Activated CD4-positive, alpha-beta T cell treated with anti-CD3 and anti-CD28 coated beads for 24 hours (primary cell): ENCODE results near the gene SLC6A3.
"Not testable (repeated sequence)": the region's sequence is repeated elsewhere in the genome, so short reads cannot be mapped to it uniquely, and the experiment has no call there.

Source experiments
- DNase-seq, 2 donors: peaks; one replicate each; pipeline ENCODE4 v3.0.0-alpha.2; 2020; ENCODE audit warnings: low read depth in 2 of 2

SLC6A3 gene

GRCh38 chr5:1371972-1372342 lies 73.3 kb downstream of the SLC6A3 start:
- DNase-seq, result not testable (repeated sequence)

GRCh38 chr5:1371218-1371971 lies 73.8 kb downstream of the SLC6A3 start:
- DNase-seq, result no peak

DNA sequence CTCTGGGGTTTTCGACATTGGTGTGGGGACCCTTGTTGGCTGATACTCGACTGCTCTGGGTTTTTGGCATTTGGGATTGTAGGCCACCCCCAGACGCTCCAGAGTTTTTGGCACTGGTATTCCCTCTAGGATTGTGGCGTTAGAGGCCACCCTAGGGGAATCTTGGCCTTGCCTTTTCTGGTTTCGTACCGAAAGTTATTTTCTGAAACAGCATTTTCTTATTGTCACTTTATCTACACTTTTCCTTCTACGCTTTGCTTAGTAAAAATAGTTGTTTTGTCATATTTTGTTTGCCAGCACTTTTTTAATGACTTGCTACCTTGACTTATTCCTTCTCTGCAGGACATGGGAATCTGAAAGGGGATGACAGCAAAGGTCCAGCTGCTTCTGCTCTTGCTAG lies 75.2 kb downstream of the SLC6A3 start:
- no peak for DNase-seq

DNA sequence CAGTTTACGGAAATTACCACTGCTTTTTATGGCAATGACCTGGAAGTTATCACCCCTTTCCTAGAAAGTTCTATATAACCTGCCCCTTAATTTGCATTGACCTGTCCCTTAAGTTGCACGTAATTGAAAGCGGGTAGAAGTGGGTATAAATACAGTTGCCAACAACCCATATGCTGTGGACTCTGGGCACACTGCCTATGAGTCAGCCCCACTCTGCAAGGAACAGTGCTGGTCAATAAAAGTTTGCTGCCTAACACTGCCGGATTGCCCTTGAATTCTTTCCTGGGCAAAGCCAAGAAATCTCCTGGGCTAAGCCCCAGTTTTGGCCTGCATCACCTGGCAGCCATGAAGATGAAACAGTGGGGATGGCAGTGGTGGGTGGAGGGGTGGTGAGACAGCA lies 76.5 kb downstream of the SLC6A3 start:
- DNase-seq, result no peak

GRCh38 chr5:1368236-1368635 lies 77.0 kb downstream of the SLC6A3 start:
- no peak for DNase-seq

DNA sequence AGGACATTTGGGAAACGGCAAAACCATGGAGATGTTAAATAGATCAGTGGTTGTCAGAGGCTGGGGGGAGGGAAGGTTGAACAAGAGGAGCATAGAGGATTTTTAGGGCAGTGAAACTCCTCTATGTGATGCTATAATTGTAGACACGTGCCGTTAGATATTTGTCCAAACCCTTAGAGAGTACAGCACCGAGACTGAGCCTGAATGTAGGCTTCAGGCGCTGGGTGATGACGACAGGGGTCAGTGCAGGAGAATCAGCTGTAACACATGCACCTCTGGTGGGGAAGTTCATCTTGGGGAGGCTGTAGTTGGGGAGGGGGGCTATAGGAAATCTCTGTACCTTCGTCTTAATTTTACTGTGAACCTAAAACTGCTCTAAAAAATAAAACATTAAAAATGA lies 78.1 kb downstream of the SLC6A3 start:
- DNase-seq, result no peak

DNA sequence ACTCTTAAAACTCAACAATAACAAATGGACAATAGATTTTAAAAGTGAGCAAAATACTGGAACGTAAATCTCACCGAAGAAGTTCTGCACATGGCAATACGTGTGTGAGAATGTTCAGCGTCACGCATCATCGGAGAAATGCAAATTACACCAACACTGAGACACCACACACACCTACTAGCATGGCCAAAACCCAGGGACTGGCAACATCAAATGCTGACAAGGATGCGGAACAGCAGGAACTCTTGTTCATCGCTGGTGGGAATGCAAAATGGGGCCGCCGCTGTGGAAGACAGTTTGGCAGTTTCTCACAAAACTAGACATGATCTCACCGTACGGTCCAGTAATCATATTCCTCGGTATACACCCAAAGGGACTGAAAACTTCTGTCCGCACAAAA lies 78.7 kb downstream of the SLC6A3 start:
- no peak for DNase-seq

GRCh38 chr5:1364211-1364610 lies 81.0 kb downstream of the SLC6A3 start:
- no peak for DNase-seq

GRCh38 chr5:1363581-1363980 lies 81.7 kb downstream of the SLC6A3 start:
- DNase-seq, result no peak

DNA sequence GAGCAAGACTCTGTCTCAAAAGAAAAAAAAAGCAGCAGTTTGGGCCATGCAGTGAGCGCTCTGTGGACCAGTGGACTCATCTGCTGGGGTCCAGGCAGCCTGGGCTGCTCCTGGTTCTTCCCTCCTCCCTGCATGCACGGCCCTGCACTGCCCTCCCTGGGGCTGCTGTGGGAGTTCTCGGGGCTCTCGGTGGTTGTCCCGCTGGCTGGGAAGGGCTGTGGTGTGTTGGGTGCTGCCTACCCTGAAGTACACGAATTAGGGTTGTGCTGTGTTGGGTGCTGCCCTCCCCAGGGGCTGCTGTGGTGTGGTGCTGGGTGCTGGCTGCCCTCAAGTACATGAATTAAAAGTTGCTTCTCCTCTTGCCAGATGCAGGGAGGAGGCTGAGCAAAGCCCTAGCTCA lies 82.1 kb downstream of the SLC6A3 start:
- DNase-seq, result no peak

DNA sequence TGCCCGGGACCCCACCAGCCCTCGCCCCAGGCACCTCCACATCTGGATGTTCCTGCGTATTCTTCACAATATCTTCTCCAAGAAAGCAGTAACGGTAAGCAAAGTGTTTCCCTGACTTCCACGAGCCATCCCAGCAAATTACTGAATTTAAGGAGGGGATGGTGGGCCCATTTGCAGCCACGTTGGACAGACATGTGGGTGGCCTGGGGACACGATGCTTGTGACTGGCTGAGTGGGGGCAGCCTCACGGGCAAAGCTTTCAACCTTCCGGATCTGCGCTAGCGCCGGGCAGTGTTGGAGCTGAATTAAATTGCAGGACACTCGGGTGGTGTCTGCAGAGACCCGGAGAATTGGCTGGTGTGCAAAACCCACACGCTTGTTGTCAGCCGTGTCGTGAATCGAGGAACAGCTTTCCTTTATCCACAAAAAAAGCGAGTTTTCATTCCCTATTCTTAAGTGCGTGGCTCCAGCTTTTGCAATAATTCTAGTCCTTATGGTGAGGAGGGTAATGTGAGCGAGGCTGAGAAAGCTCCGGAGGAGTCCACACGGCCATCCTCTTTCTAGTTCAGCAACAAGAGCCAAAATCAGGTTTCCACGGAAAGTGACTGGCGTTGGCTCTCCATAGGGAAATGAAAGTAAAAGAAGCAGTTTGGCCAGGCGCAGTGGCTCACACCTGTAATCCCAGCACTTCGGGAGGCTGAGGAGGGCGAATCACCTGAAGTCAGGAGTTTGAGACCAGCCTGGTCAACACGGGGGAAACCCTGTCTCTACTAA lies 82.8 kb downstream of the SLC6A3 start:
- no peak for DNase-seq

DNA sequence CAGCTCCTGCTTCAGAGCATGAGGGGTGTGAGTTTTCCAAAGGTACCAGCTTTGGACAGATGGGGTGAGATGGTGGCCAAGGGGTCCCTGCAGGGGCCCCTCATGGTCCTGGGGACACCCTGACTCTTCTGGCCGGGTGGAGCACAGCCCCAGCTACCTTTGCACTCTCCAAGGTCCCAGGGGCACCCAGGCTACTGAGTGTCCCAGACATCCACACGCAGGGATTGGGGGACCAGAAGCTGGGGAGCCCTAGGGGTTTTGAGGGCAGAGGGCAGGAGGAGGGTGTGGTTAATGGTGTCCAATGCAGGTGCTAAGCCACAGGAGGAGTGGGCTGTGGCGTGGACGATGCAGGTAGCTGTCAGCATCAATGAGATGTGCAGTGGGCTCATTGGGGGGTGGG lies 84.4 kb downstream of the SLC6A3 start:
- DNase-seq, result no peak

- DNase-seq, result not testable (repeated sequence)
These were observed 84.9 kb downstream of the SLC6A3 start for GRCh38 chr5:1360367-1360766.

DNA sequence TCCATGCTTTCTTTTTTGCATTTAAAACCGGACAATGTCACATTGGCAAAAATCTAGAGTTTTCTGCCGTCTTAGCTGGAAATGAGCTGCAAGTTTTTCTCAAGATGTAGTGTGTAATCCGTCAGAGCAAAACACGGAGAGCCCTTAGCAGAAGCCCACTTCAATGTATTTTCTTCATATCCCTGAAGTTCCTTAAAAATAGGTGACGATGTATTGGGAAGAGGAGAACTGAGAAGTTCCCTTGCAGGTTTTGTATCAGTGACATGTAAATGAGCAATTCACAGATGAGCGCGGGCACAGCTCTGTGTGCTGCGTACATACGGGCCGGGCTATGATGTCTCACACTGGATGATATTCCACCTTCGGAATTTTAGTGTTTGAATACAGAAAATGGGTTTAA lies 85.5 kb downstream of the SLC6A3 start:
- no peak for DNase-seq

GRCh38 chr5:1359031-1359645 lies 86.1 kb downstream of the SLC6A3 start:
- DNase-seq, result no peak

- DNase-seq, result no peak
These were observed 86.6 kb downstream of the SLC6A3 start for GRCh38 chr5:1358726-1359025.

DNA sequence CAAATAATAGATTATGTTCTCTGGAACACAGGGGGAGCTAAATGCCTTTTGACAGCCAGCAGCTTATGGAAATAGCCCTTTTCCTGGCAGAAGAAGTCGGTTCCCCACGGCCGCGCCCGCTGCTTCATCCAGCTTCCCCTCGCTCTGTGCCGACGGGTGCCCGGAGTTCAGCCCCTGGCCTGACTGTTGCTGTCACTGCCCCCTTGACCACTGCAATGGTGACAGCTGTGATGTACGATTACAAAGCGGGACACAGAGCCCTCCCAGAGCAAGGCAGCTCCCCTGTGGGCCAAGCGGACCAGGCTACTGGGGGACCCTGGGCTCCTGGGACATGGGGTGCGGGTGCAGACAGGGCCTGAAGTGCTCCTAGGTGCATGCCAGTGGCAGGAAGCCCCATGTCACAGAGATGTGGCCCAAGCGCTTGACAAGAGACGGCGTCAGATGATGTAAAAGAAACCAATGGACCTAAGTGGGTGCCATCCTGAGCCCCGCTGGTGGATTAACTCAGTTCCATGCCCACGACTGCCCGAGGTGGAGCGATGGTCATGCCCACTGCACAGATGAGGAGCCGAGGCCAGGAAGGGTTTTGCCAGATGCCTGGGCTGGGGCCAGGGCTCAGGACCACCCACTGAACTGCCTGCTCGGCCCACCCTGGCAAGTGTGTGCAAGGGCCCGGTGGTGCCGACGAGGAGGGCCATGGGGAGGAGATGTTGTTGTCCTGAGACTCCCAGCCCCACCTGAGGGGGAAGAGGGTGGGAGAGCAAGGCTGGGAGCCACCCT lies 87.1 kb downstream of the SLC6A3 start:
- DNase-seq, result no peak

- no peak for DNase-seq
These were observed 88.1 kb downstream of the SLC6A3 start for GRCh38 chr5:1356873-1357787.

DNA sequence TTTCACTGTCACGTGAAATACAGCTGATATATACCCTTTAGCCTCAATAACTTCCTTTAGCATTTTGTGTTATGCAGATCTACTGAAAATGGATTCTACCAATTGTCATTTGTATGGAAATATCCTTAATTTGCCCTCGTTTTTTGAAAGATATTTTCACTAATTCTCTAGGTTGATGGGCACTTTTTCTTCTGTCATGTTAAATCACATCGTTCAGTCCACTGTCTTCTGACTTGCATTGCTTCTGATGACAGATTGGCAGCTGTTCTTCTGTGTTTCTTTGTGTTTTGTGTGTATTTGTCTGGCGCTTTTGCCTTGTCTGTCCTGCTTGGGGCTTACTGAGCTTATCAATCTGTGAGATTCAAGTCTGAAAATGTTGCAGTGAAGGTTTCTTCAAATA lies 90.7 kb downstream of the SLC6A3 start:
- no peak for DNase-seq

- no peak for DNase-seq
These were observed 92.7 kb downstream of the SLC6A3 start for GRCh38 chr5:1352231-1353219.
